WTC11 (cell line): Measurements from ENCODE around the gene DNAJC9.

Source experiments
- ATF3 ChIP-seq: sonication (generic); formaldehyde crosslinking; conservative IDR thresholded peaks from 2 replicates; pipeline ENCODE4 v1.8.1; 2022; ENCODE audit warnings: mild to moderate bottlenecking, missing genetic modification reagents
- CREB1 ChIP-seq: sonication (generic); formaldehyde crosslinking; IDR thresholded peaks from 2 replicates; pipeline ENCODE4 v1.8.0; 2023; ENCODE audit warnings: mild to moderate bottlenecking, missing genetic modification reagents
- CREM ChIP-seq: sonication (generic); formaldehyde crosslinking; IDR thresholded peaks from 2 replicates; pipeline ENCODE4 v1.8.1; 2022; ENCODE audit warnings: mild to moderate bottlenecking, missing genetic modification reagents, moderate library complexity
- CTCF ChIP-seq: fragments of 200-600 bp; IDR thresholded peaks from 2 replicates; pipeline ENCODE4 v1.8.0; 2022; ENCODE audit warnings: antibody characterized with exemption
- ESRRA ChIP-seq: sonication (generic); formaldehyde crosslinking; IDR thresholded peaks from 2 replicates; pipeline ENCODE4 v1.8.1; 2022; ENCODE audit warnings: mild to moderate bottlenecking, missing genetic modification reagents, borderline replicate concordance
- MAX ChIP-seq: sonication (generic); formaldehyde crosslinking; IDR thresholded peaks from 2 replicates; pipeline ENCODE4 v1.8.0; 2022; ENCODE audit warnings: mild to moderate bottlenecking, missing genetic modification reagents
- PREB ChIP-seq: sonication (generic); formaldehyde crosslinking; IDR thresholded peaks from 2 replicates; pipeline ENCODE4 v1.8.1; 2022; ENCODE audit warnings: mild to moderate bottlenecking, missing genetic modification reagents, moderate library complexity, borderline replicate concordance
- USF2 ChIP-seq: sonication (generic); formaldehyde crosslinking; IDR thresholded peaks from 2 replicates; pipeline ENCODE4 v1.8.1; 2023; ENCODE audit warnings: mild to moderate bottlenecking, missing genetic modification reagents, moderate library complexity
- ZNF317 ChIP-seq: sonication (generic); formaldehyde crosslinking; IDR thresholded peaks from 2 replicates; pipeline ENCODE4 v1.8.1; 2023; ENCODE audit warnings: low read depth, mild to moderate bottlenecking, moderate library complexity, missing genetic modification reagents, borderline replicate concordance

GRCh38 chr10:73210395-73211105 lies 36.5 kb downstream of the DNAJC9 start:
- no peak for TF ChIP-seq CREB1 (CRISPR knock-in tag)
- no peak for TF ChIP-seq CTCF
- no peak for TF ChIP-seq CREM (CRISPR knock-in tag)
- TF ChIP-seq ESRRA (CRISPR knock-in tag): no peak
- TF ChIP-seq USF2 (CRISPR knock-in tag): no peak
- no peak for TF ChIP-seq ZNF317 (CRISPR knock-in tag)
- TF ChIP-seq ATF3: no peak
- TF ChIP-seq MAX (CRISPR knock-in tag): no peak
- TF ChIP-seq PREB (CRISPR knock-in tag): no peak
